Measurements from ENCODE around the gene LRRC8D. TPM values are rescaled to one million over a fixed set of nuclear protein-coding genes. Genes with fewer than 3 reads are reported as not detected.
A peak's percentile ranks its signal among the peaks of the same experiment; 100 is the strongest.

Gene LRRC8D
- total and polyA plus RNA-seq, 4 donors, result 7.1 to 17.4 (median 14.4) TPM

DNA sequence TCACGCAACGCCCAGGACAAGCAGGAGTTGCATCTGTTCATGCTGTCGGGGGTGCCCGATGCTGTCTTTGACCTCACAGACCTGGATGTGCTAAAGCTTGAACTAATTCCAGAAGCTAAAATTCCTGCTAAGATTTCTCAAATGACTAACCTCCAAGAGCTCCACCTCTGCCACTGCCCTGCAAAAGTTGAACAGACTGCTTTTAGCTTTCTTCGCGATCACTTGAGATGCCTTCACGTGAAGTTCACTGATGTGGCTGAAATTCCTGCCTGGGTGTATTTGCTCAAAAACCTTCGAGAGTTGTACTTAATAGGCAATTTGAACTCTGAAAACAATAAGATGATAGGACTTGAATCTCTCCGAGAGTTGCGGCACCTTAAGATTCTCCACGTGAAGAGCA, 113.6 kb downstream of the LRRC8D start (continued):
- TF ChIP-seq, protein P1, sequence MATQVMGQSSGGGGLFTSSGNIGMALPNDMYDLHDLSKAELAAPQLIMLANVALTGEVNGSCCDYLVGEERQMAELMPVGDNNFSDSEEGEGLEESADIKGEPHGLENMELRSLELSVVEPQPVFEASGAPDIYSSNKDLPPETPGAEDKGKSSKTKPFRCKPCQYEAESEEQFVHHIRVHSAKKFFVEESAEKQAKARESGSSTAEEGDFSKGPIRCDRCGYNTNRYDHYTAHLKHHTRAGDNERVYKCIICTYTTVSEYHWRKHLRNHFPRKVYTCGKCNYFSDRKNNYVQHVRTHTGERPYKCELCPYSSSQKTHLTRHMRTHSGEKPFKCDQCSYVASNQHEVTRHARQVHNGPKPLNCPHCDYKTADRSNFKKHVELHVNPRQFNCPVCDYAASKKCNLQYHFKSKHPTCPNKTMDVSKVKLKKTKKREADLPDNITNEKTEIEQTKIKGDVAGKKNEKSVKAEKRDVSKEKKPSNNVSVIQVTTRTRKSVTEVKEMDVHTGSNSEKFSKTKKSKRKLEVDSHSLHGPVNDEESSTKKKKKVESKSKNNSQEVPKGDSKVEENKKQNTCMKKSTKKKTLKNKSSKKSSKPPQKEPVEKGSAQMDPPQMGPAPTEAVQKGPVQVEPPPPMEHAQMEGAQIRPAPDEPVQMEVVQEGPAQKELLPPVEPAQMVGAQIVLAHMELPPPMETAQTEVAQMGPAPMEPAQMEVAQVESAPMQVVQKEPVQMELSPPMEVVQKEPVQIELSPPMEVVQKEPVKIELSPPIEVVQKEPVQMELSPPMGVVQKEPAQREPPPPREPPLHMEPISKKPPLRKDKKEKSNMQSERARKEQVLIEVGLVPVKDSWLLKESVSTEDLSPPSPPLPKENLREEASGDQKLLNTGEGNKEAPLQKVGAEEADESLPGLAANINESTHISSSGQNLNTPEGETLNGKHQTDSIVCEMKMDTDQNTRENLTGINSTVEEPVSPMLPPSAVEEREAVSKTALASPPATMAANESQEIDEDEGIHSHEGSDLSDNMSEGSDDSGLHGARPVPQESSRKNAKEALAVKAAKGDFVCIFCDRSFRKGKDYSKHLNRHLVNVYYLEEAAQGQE (IDR thresholded peaks at IDR 0.05), result no peak
- TF ChIP-seq, protein P2, sequence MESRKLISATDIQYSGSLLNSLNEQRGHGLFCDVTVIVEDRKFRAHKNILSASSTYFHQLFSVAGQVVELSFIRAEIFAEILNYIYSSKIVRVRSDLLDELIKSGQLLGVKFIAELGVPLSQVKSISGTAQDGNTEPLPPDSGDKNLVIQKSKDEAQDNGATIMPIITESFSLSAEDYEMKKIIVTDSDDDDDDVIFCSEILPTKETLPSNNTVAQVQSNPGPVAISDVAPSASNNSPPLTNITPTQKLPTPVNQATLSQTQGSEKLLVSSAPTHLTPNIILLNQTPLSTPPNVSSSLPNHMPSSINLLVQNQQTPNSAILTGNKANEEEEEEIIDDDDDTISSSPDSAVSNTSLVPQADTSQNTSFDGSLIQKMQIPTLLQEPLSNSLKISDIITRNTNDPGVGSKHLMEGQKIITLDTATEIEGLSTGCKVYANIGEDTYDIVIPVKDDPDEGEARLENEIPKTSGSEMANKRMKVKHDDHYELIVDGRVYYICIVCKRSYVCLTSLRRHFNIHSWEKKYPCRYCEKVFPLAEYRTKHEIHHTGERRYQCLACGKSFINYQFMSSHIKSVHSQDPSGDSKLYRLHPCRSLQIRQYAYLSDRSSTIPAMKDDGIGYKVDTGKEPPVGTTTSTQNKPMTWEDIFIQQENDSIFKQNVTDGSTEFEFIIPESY (IDR thresholded peaks at IDR 0.05), result no peak
- TF ChIP-seq, protein P3, sequence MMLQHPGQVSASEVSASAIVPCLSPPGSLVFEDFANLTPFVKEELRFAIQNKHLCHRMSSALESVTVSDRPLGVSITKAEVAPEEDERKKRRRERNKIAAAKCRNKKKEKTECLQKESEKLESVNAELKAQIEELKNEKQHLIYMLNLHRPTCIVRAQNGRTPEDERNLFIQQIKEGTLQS (IDR thresholded peaks at IDR 0.05), result no peak
- no peak for TF ChIP-seq HNF4A (conservative IDR thresholded peaks at IDR 0.05)

DNA sequence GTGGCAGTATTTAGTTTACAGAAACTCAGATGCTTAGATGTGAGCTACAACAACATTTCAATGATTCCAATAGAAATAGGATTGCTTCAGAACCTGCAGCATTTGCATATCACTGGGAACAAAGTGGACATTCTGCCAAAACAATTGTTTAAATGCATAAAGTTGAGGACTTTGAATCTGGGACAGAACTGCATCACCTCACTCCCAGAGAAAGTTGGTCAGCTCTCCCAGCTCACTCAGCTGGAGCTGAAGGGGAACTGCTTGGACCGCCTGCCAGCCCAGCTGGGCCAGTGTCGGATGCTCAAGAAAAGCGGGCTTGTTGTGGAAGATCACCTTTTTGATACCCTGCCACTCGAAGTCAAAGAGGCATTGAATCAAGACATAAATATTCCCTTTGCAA, 114.4 kb downstream of the LRRC8D start:
- Histone ChIP-seq H3K9ac (ENCODE audit: low read depth in 1 of 2, low read length in 2 of 2) (no peak overlapping the region), H3K4me3 (ENCODE audit: low read depth in 1 of 3, low read length in 3 of 3) (no peak overlapping the region), H3K27ac (ENCODE audit: low read depth in 1 of 2, low read length in 2 of 2) (no peak overlapping the region), H3K4me1 (ENCODE audit: control insufficient read depth in 4 of 4, insufficient read depth in 4 of 4, low read length in 3 of 4) (no peaks in the 10 kb centered on the region), H3K36me3 (ENCODE audit: control insufficient read depth in 4 of 4, insufficient read depth in 3 of 4, low read depth in 1 of 4, low read length in 3 of 4) (peaks cover 0 to 19% (median 9%) of the 10 kb centered on the region in 4 donors), H3K27me3 (ENCODE audit: control insufficient read depth in 4 of 4, insufficient read depth in 4 of 4, low read length in 3 of 4) (no peaks in the 10 kb centered on the region), H3K9me3 (ENCODE audit: control insufficient read depth in 4 of 4, low read length in 3 of 4) (no peaks in the 10 kb centered on the region)
- TF ChIP-seq NR2F2 (IDR thresholded peaks at IDR 0.05) (no peak), HNF4A (conservative IDR thresholded peaks at IDR 0.05) (peak; percentile 44 to 59)
- DNase-seq (ENCODE audit: low spot score), result no peak
- WGBS, result 93% methylated on average over 4 of the region's 4 CpGs

DNA sequence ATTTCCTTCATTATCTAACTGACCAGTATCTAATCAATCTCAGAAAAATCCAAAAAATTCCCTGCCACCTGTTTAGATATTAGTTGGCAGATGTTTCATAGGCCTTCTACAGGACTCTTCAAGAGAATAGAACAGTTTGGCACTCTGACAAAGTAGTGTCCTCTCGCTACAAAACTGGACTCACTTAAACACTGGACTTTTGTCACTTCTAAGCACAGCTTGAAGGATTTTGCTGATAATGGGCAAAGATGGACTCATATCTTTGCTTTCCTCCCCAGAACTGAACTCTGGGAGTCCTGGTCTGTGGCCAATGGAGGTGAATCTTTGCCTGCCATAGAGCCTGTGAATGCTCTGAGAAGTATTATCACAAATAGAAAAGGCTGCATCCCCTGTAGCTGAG, 115.9 kb downstream of the LRRC8D start:
- Histone ChIP-seq H3K4me1 (ENCODE audit: control insufficient read depth in 4 of 4, insufficient read depth in 4 of 4, low read length in 3 of 4) (no peaks in the 10 kb centered on the region), H3K9me3 (ENCODE audit: control insufficient read depth in 4 of 4, low read length in 3 of 4) (no peaks in the 10 kb centered on the region), H3K4me3 (ENCODE audit: low read depth in 1 of 3, low read length in 3 of 3) (no peak overlapping the region), H3K36me3 (ENCODE audit: control insufficient read depth in 4 of 4, insufficient read depth in 3 of 4, low read depth in 1 of 4, low read length in 3 of 4) (peaks cover 0 to 19% (median 9%) of the 10 kb centered on the region in 4 donors), H3K9ac (ENCODE audit: low read depth in 1 of 2, low read length in 2 of 2) (no peak overlapping the region), H3K27ac (ENCODE audit: low read depth in 1 of 2, low read length in 2 of 2) (no peak overlapping the region), H3K27me3 (ENCODE audit: control insufficient read depth in 4 of 4, insufficient read depth in 4 of 4, low read length in 3 of 4) (no peaks in the 10 kb centered on the region)
- TF ChIP-seq TAF1 (conservative IDR thresholded peaks at IDR 0.05) (no peak), YY1 (IDR thresholded peaks at IDR 0.05) (no peak), FOXA1 (IDR thresholded peaks at IDR 0.05) (no peak), RAD21 (IDR thresholded peaks at IDR 0.05) (no peak)
- TF ChIP-seq, protein P1 (IDR thresholded peaks at IDR 0.05), result no peak
- TF ChIP-seq, protein P4, sequence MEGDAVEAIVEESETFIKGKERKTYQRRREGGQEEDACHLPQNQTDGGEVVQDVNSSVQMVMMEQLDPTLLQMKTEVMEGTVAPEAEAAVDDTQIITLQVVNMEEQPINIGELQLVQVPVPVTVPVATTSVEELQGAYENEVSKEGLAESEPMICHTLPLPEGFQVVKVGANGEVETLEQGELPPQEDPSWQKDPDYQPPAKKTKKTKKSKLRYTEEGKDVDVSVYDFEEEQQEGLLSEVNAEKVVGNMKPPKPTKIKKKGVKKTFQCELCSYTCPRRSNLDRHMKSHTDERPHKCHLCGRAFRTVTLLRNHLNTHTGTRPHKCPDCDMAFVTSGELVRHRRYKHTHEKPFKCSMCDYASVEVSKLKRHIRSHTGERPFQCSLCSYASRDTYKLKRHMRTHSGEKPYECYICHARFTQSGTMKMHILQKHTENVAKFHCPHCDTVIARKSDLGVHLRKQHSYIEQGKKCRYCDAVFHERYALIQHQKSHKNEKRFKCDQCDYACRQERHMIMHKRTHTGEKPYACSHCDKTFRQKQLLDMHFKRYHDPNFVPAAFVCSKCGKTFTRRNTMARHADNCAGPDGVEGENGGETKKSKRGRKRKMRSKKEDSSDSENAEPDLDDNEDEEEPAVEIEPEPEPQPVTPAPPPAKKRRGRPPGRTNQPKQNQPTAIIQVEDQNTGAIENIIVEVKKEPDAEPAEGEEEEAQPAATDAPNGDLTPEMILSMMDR (IDR thresholded peaks at IDR 0.05; ENCODE audit: low read depth, low read length, missing input control), result no peak
- TF ChIP-seq, protein P3 (IDR thresholded peaks at IDR 0.05), result no peak
- DNase-seq (ENCODE audit: low spot score), result no peak
- 85% methylated on average over 1 of the region's 1 CpG for WGBS

Data from liver (tissue), 9 donors.